ENCODE data around the gene TLE1. TPM values are rescaled to one million over a fixed set of nuclear protein-coding genes. Genes with fewer than 3 reads are reported as not detected.
"Not testable (repeated sequence)": the region's sequence is repeated elsewhere in the genome, so short reads cannot be mapped to it uniquely, and the experiment has no call there.

TLE1 gene
- total RNA-seq, 1 donor from 2014 or later: not detected

GRCh38 chr9:81653240-81653639 lies 36.1 kb downstream of the TLE1 start:
- DNase-seq: no peak
- Mint-ChIP-seq H3K4me3 (no peak overlapping the region), H3K27ac (no peak overlapping the region), H3K27me3 (no peaks in the 10 kb centered on the region), H3K9me3 (no peaks in the 10 kb centered on the region), H3K36me3 (ENCODE audit: low read depth) (no peaks in the 10 kb centered on the region), H3K4me1 (no peaks in the 10 kb centered on the region)
- intact Hi-C loops (cut with micrococcal nuclease): no loop called here

GRCh38 chr9:81652058-81652687 lies 37.2 kb downstream of the TLE1 start:
- intact Hi-C loops (cut with micrococcal nuclease): no loop called here
- Mint-ChIP-seq H3K36me3 (ENCODE audit: low read depth) (no peaks in the 10 kb centered on the region), H3K9me3 (no peaks in the 10 kb centered on the region), H3K27ac (no peak overlapping the region), H3K4me3 (no peak overlapping the region), H3K27me3 (no peaks in the 10 kb centered on the region), H3K4me1 (no peaks in the 10 kb centered on the region)
- DNase-seq: no peak

GRCh38 chr9:81650586-81651515 lies 38.5 kb downstream of the TLE1 start:
- H3K27me3 Mint-ChIP-seq: no peaks in the 10 kb centered on the region
- no peak overlapping the region for H3K4me3 Mint-ChIP-seq
- H3K9me3 Mint-ChIP-seq: no peaks in the 10 kb centered on the region
- no peak for DNase-seq
- intact Hi-C loops (cut with micrococcal nuclease): no loop called here
- H3K4me1 Mint-ChIP-seq: no peaks in the 10 kb centered on the region
- H3K36me3 Mint-ChIP-seq (ENCODE audit: low read depth): no peaks in the 10 kb centered on the region
- no peak overlapping the region for H3K27ac Mint-ChIP-seq

GRCh38 chr9:81649475-81650240 lies 39.7 kb downstream of the TLE1 start:
- no peaks in the 10 kb centered on the region for H3K36me3 Mint-ChIP-seq (ENCODE audit: low read depth)
- H3K4me1 Mint-ChIP-seq: no peaks in the 10 kb centered on the region
- DNase-seq: no peak
- H3K9me3 Mint-ChIP-seq: no peaks in the 10 kb centered on the region
- H3K27ac Mint-ChIP-seq: no peak overlapping the region
- intact Hi-C loops (cut with micrococcal nuclease): no loop called here
- H3K4me3 Mint-ChIP-seq: no peak overlapping the region
- no peaks in the 10 kb centered on the region for H3K27me3 Mint-ChIP-seq

- H3K27me3 Mint-ChIP-seq: no peaks in the 10 kb centered on the region
- H3K9me3 Mint-ChIP-seq: no peaks in the 10 kb centered on the region
- intact Hi-C loops (cut with micrococcal nuclease): no loop called here
- H3K36me3 Mint-ChIP-seq (ENCODE audit: low read depth): no peaks in the 10 kb centered on the region
- no peak overlapping the region for H3K27ac Mint-ChIP-seq
- H3K4me3 Mint-ChIP-seq: no peak overlapping the region
- H3K4me1 Mint-ChIP-seq: no peaks in the 10 kb centered on the region
- DNase-seq: no peak
These were observed 40.5 kb downstream of the TLE1 start for GRCh38 chr9:81648891-81649290.

GRCh38 chr9:81646337-81646736 lies 43.0 kb downstream of the TLE1 start:
- no peak for DNase-seq
- intact Hi-C loops (cut with micrococcal nuclease): no loop called here
- no peaks in the 10 kb centered on the region for H3K36me3 Mint-ChIP-seq (ENCODE audit: low read depth)
- H3K4me3 Mint-ChIP-seq: no peak overlapping the region
- H3K27ac Mint-ChIP-seq: no peak overlapping the region
- H3K4me1 Mint-ChIP-seq: no peaks in the 10 kb centered on the region
- H3K27me3 Mint-ChIP-seq: no peaks in the 10 kb centered on the region
- H3K9me3 Mint-ChIP-seq: no peaks in the 10 kb centered on the region

GRCh38 chr9:81644513-81644912 lies 44.8 kb downstream of the TLE1 start:
- H3K4me3 Mint-ChIP-seq; H3K27me3 Mint-ChIP-seq; DNase-seq; H3K36me3 Mint-ChIP-seq (ENCODE audit: low read depth); H3K9me3 Mint-ChIP-seq; H3K4me1 Mint-ChIP-seq; H3K27ac Mint-ChIP-seq; intact Hi-C loops (cut with micrococcal nuclease): not testable (repeated sequence)

GRCh38 chr9:81637276-81637675 lies 52.1 kb downstream of the TLE1 start:
- no peaks in the 10 kb centered on the region for H3K27me3 Mint-ChIP-seq
- no peaks in the 10 kb centered on the region for H3K36me3 Mint-ChIP-seq (ENCODE audit: low read depth)
- no peaks in the 10 kb centered on the region for H3K4me1 Mint-ChIP-seq
- no peak overlapping the region for H3K27ac Mint-ChIP-seq
- intact Hi-C loops (cut with micrococcal nuclease): no loop called here
- no peaks in the 10 kb centered on the region for H3K9me3 Mint-ChIP-seq
- H3K4me3 Mint-ChIP-seq: no peak overlapping the region
- DNase-seq: no peak

GRCh38 chr9:81636255-81636599 lies 53.1 kb downstream of the TLE1 start:
- no peaks in the 10 kb centered on the region for H3K36me3 Mint-ChIP-seq (ENCODE audit: low read depth)
- no peaks in the 10 kb centered on the region for H3K27me3 Mint-ChIP-seq

GRCh38 chr9:81635521-81636254 lies 53.7 kb downstream of the TLE1 start:
- no peaks in the 10 kb centered on the region for H3K4me1 Mint-ChIP-seq
- no peak overlapping the region for H3K4me3 Mint-ChIP-seq
- DNase-seq: no peak
- H3K27me3 Mint-ChIP-seq: no peaks in the 10 kb centered on the region
- H3K36me3 Mint-ChIP-seq (ENCODE audit: low read depth): no peaks in the 10 kb centered on the region
- no peaks in the 10 kb centered on the region for H3K9me3 Mint-ChIP-seq
- no peak overlapping the region for H3K27ac Mint-ChIP-seq
- intact Hi-C loops (cut with micrococcal nuclease): no loop called here

More at GRCh38 chr9:81636255-81636599, 53.1 kb downstream of the TLE1 start:
- no peak for DNase-seq
- no peak overlapping the region for H3K4me3 Mint-ChIP-seq
- no peak overlapping the region for H3K27ac Mint-ChIP-seq
- intact Hi-C loops (cut with micrococcal nuclease): no loop called here
- no peaks in the 10 kb centered on the region for H3K9me3 Mint-ChIP-seq
- no peaks in the 10 kb centered on the region for H3K4me1 Mint-ChIP-seq

GRCh38 chr9:81634915-81635516 lies 54.3 kb downstream of the TLE1 start:
- H3K4me1 Mint-ChIP-seq: no peaks in the 10 kb centered on the region
- intact Hi-C loops (cut with micrococcal nuclease): no loop called here
- H3K9me3 Mint-ChIP-seq: no peaks in the 10 kb centered on the region
- H3K36me3 Mint-ChIP-seq (ENCODE audit: low read depth): no peaks in the 10 kb centered on the region
- H3K4me3 Mint-ChIP-seq: no peak overlapping the region
- DNase-seq: no peak
- no peaks in the 10 kb centered on the region for H3K27me3 Mint-ChIP-seq
- no peak overlapping the region for H3K27ac Mint-ChIP-seq

- Mint-ChIP-seq H3K4me3 (no peak overlapping the region), H3K36me3 (ENCODE audit: low read depth) (no peaks in the 10 kb centered on the region), H3K27ac (no peak overlapping the region), H3K27me3 (no peaks in the 10 kb centered on the region), H3K9me3 (no peaks in the 10 kb centered on the region), H3K4me1 (no peaks in the 10 kb centered on the region)
- intact Hi-C loops (cut with micrococcal nuclease): no loop called here
- DNase-seq: no peak
These were observed 55.1 kb downstream of the TLE1 start for GRCh38 chr9:81633952-81634854.
